SH-SY5Y (cell line): Measurements from ENCODE around the gene GTSE1.

Experiments
- GATA2 ChIP-seq: IDR thresholded peaks from 2 replicates; pipeline ENCODE4 v1.6.1; 2011; ENCODE audit warnings: mild to moderate bottlenecking, low read depth, low read length
- GATA3 ChIP-seq: IDR thresholded peaks from 2 replicates; pipeline ENCODE4 v1.6.1; 2011; ENCODE audit warnings: low read depth, mild to moderate bottlenecking, low read length, moderate library complexity

Gene GTSE1

DNA sequence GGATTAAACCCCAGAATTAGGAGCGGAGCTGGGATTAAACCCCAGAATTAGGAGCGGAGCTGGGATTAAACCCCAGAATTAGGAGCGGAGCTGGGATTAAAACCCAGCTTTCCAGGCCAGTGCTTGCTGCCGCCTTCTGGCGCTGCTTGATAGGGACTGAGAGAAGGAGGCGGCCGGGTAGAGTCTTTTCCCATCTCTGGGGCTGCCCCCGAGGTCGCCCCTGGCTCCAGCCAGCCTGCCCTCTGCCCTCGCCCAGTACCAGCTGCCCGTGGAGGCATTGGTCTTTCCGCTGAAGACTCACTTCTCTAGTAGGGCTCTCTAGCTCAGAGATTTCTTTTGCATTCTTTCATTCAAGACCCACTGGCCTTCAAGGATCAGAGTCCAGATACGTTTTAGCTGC is 44.0 kb downstream of the GTSE1 start:
- no peak for TF ChIP-seq GATA3
- TF ChIP-seq GATA2, result no peak

DNA sequence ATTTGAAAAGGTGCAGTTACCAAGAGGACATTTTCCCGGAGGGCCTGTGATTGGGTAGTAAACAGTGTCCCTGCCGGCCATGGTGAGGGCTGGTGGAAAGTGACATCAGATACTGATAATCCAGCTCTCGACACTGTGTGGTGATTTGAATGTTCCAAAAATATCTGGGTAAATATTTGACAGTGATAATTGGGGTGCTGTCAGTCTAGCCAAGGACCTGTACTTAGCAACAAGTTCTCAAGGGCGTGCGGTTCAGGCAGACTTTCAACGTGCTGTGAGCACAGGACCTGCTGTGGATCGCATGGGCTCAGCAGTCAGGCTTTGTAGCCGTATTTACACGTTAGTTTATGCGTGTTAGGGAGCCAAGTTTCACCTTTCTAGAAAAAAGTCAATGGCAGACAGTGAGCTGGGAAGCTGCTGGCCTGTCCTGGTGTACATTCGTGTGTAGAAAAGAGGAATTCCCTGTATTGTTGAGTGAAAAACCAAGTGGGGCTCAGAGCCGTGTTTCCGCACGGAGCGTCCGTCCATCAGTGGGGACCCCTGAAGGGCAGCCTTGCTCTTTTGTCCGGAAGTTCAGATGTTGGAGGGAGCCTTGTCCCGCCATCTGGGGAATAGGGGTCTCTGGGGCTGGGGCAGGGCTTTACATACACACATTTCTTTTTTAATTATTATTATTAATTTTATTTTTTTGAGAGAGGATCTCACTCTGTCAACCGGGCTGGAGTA is 50.2 kb downstream of the GTSE1 start:
- no peak for TF ChIP-seq GATA3
- no peak for TF ChIP-seq GATA2

DNA sequence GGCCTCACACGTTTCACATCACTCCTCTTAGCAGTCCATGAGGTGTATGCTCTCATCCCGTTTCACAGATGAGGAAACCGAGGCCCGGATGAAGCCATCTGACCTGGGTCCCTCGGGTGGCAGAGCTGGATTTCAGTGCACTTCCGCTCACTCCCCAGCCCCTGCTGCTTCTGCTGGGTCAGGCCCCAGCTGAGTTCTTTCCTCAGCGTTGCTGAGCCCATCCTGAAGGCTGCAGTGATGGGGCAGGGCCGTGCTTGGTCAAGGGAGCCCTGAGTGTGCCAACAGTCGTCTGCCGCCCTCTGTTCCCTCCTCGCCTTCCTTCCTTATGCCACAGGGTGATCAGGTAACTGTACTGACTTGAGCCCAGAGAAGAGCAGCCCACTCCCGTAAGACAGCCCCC is 51.0 kb downstream of the GTSE1 start:
- no peak for TF ChIP-seq GATA3
- no peak for TF ChIP-seq GATA2

GRCh38 chr22:46348099-46348695 is 51.5 kb downstream of the GTSE1 start:
- TF ChIP-seq GATA3 (no peak), GATA2 (no peak)

DNA sequence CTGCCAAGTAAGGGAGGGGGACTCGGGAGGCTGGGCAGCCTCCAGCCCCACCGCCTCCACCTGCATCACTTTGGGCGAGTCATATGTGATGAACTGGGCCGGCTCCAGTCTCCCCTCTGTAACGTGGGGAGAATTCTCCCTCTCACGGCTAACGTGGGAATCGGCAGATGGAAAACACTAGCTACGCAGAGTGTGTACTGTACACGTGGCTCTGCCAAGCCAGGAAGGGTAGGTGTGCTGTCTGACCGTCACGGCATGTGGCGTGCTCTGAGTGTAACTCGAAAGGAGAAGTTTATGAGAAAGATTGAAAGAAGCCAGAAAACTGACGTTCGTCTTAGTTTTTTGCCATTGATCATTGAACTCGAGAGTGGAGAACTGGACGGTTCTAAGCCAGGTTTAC is 52.6 kb downstream of the GTSE1 start:
- TF ChIP-seq GATA2 (no peak), GATA3 (no peak)

GRCh38 chr22:46349681-46350080 is 53.0 kb downstream of the GTSE1 start:
- TF ChIP-seq GATA3 (no peak), GATA2 (no peak)

DNA sequence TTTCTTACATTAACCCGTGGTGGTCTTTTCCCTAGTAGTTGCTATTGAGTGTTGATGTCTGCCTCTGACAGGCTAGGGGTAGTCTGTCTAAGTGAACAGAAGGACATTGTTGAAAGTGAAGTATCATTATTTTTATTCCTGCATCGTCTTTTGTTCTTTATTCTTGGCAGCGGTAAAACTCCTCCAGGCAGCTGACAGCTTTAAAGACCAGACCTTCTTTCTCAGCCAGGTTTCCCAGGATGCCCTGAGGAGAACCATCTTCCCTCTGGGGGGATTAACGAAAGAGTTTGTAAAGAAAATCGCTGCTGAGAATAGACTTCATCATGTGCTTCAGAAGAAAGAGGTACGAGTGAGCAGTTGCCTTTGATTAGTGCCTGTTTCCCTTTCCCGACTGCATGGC is 53.5 kb downstream of the GTSE1 start:
- TF ChIP-seq GATA2 (no peak), GATA3 (no peak)

GRCh38 chr22:46350646-46351045 is 54.0 kb downstream of the GTSE1 start:
- TF ChIP-seq GATA2 (no peak), GATA3 (no peak)

DNA sequence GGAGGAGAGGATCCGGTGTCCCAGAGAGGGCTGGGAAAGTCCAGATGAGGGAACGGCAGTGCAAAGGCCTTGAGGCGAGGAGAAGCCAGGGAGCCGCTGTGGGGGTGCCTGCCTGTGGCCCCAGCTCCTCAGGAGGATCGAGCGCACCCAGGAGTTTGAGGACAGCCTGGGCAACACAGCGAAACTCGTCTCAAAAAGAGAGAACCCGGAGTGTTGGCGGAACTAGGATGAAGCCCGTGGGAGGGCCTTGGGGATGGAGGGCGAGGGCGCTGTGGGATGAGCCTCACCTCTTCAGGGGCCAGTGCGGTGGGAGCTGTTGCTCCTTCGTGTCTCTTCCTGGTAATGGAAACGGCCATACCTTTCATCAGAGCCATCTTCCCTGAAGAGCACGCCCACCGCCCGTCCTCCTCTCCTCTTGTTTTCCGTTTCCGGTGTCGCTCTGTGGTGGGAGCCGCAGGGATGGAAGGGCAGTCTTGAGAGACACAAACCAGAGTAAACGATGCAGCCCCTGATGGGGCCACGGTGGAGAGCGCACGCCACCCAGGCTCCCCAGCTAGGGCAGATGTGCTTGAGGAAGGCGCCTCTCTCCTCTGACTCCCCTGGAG is 54.6 kb downstream of the GTSE1 start:
- TF ChIP-seq GATA2, result no peak
- TF ChIP-seq GATA3, result no peak

DNA sequence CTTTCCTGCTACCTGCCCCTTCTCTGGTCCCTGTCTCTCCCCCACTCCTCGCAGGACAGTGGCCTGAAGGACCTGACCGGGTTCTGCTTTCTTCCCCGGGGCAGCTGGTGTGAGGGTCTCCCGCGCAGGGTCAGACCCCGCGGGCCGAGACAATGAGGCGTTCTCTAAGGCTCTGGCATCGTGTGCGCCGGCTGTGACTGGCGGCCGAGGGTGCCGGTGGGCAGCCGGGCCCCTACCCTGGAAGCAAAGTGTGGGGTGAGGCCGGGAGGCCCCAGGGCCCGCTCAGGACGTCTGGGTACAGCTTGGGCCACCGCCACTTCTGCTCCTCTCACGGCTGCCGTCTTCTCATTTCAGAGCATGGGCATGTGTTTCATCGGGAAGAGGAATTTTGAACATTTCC is 55.1 kb downstream of the GTSE1 start:
- TF ChIP-seq GATA3 (no peak), GATA2 (no peak)

DNA sequence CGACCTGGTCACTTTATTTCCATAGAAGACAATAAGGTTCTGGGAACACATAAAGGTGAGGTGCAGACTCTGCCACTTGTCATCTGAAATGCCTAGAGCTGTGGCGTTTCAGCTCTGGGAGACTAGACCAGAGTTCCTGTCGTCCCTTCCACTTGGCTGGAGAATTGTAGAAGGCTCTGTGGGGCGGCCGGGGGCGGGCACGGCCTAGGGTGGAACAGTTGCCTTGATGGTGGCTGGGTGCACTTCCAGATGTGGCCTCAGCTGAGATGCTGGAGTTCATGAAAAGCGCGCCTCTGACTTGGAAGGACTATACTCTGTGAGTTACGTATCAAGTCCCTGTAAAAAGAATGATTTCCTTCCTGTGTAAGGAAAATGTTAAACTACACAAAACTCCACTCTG is 55.6 kb downstream of the GTSE1 start:
- TF ChIP-seq GATA2 (no peak), GATA3 (no peak)

- no peak for TF ChIP-seq GATA2
- no peak for TF ChIP-seq GATA3
These were observed 56.2 kb downstream of the GTSE1 start for GRCh38 chr22:46352691-46353386.

DNA sequence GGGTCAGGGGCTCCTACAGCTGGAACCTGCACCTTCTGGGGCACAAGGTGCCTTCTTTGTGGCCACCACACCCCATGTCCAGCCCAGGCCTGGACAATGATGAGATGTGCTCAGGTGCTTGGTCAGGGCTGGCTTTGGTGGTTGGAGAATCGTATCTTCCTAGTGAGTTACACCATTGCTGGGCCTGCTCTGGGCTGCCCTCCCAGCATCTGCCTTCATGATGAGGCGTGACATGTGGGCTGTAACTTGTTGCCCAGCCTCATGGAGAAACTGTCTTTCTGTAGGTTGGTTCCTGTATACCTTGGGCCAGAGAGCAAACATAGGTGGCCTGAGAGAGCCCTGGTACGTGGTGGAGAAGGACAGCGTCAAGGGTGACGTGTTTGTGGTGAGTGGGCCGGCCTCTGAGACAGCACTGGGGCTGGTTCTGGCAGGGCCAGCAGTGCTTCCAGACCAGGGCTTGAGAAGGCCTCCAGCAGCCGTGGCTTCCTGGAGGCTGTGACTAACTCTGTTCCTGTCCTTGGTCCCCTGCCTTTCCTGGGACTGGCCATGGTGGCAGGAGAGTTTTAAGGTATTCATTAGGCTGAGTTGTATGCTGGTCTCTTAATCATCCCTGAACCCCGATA is 56.9 kb downstream of the GTSE1 start:
- no peak for TF ChIP-seq GATA2
- no peak for TF ChIP-seq GATA3

GRCh38 chr22:46354176-46354992 is 57.7 kb downstream of the GTSE1 start:
- TF ChIP-seq GATA2, result no peak
- no peak for TF ChIP-seq GATA3

DNA sequence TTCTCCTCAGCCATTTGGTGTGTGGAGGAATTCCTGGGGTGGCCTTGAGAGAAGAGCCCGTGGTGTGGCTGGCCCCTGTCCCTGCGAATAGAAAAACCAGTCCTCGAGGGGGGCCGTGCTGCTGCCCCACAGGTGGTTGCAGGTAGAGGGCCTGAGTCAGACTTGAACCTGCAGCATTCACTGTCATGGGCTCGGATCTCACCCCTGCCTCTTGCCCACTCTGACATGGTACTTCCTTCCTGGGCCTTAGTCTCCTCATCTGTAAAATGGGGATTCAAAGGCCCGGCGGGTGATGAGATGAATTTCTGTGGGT is 58.3 kb downstream of the GTSE1 start:
- TF ChIP-seq GATA2 (no peak), GATA3 (no peak)
